Measurements from ENCODE around the gene SPTBN5.

SPTBN5 gene

DNA sequence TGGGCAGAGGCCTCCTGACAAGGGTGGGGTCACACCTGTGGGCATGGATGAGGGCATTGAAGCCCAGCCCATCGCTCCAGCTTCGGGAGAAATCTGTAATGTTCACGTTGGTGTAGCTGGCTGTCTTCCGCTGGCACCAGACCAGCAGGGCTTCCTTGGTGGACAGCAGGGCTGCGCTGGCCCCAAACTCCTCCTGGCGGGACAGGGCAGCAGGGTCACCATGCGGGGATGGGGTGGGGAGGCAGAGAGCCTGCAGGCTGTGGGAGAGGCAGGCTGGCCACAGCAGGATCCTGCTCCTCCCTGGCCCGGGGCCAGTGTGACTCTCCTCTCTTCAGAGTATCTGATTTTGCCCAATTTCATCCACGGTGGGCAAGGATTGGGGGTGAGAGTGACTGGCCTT lies 6.0 kb downstream of the SPTBN5 start:
- no peak for TF ChIP-seq ZFX (IDR thresholded peaks at IDR 0.05; ENCODE audit: borderline replicate concordance)
- TF ChIP-seq, protein P1, sequence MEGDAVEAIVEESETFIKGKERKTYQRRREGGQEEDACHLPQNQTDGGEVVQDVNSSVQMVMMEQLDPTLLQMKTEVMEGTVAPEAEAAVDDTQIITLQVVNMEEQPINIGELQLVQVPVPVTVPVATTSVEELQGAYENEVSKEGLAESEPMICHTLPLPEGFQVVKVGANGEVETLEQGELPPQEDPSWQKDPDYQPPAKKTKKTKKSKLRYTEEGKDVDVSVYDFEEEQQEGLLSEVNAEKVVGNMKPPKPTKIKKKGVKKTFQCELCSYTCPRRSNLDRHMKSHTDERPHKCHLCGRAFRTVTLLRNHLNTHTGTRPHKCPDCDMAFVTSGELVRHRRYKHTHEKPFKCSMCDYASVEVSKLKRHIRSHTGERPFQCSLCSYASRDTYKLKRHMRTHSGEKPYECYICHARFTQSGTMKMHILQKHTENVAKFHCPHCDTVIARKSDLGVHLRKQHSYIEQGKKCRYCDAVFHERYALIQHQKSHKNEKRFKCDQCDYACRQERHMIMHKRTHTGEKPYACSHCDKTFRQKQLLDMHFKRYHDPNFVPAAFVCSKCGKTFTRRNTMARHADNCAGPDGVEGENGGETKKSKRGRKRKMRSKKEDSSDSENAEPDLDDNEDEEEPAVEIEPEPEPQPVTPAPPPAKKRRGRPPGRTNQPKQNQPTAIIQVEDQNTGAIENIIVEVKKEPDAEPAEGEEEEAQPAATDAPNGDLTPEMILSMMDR (IDR thresholded peaks at IDR 0.05), result no peak
- H3K27ac ChIP-seq, result no peak overlapping the region

DNA sequence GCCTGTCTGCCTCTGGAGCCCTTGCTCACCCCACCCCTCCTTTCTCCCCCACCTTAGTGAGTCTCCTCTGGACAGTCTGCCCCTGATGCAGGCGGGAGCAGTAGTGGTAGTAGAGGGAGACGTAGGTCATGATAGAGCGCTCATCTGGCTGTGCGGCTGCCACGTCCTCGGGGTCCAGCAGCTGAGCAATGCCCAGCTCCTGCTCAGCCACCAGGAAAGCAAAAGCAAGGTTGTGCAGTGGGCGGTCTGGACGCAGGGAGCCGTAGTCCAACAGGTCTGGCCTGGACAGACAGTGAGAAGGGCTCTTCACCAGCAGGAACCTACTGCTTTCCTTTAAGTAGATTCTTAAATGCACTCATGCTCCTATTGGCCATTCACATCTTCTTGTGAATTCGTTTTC lies 6.7 kb downstream of the SPTBN5 start:
- TF ChIP-seq, protein P1 (IDR thresholded peaks at IDR 0.05), result no peak
- no peak for TF ChIP-seq ZFX (IDR thresholded peaks at IDR 0.05; ENCODE audit: borderline replicate concordance)
- no peak overlapping the region for H3K27ac ChIP-seq

DNA sequence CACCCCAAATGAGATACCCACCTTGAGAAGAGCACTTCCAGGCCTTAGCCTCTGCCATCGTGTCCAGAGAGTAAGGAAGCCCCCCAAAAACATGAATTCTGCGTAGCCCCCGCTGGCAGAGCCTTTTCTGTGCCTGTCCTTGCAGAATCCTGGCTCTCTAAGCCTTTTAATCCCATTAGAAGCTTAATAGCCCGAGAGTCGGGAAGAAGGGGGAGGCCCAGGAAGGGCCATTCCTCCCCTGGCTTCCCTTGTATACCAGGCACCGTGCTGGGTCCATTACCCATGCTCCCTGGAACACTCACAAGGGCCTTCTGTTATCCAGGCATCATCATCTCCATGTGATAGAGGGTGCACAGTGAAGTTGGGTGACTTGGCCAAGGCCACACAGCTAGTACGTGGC lies 7.1 kb downstream of the SPTBN5 start:
- H3K27ac ChIP-seq, result no peak overlapping the region
- no peak for TF ChIP-seq ZFX (IDR thresholded peaks at IDR 0.05; ENCODE audit: borderline replicate concordance)
- TF ChIP-seq, protein P1 (IDR thresholded peaks at IDR 0.05), result no peak

DNA sequence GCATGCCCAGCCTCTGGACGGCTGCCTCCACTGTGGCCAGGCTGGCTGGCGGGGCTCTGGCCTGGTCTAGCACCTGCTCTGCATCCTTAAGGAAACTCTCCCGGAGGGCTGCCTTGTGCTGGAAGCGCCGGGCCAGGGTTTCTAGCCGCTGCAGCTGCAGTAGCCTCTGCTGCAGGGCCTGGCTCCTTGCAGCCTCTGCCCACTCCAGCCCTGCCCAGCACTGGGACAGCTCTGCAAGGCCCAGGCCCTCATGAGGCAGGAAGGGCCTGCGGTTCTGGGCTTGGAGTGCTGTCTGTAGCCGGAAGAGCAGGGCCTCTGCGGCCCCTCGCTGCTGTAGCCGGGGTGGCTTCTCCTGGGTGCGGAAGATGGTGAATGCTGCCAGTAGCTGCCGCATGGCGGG lies 8.0 kb downstream of the SPTBN5 start:
- no peak overlapping the region for H3K27ac ChIP-seq
- TF ChIP-seq ZFX (IDR thresholded peaks at IDR 0.05; ENCODE audit: borderline replicate concordance), result no peak
- TF ChIP-seq, protein P1 (IDR thresholded peaks at IDR 0.05), result no peak

DNA sequence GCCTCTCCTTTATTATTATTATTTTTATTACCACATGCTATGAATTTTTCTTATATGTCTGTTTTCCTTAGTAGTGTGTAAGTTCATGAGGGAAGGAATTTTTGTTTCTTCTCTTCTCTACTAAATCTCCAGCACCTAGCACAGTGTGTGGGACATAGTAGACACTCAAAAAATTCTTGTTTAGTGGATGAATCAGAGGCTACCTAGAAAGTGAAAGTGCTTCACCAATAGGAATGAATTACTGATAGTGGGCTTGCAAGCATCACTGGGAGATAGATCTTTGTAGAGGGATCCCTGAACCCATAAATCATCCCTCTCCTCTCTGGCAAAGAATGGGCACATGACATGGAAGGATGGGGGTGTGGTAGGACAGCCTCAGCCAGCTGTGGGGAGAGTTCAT lies 8.5 kb downstream of the SPTBN5 start:
- TF ChIP-seq, protein P1 (IDR thresholded peaks at IDR 0.05), result no peak
- no peak for TF ChIP-seq ZFX (IDR thresholded peaks at IDR 0.05; ENCODE audit: borderline replicate concordance)
- no peak overlapping the region for H3K27ac ChIP-seq

DNA sequence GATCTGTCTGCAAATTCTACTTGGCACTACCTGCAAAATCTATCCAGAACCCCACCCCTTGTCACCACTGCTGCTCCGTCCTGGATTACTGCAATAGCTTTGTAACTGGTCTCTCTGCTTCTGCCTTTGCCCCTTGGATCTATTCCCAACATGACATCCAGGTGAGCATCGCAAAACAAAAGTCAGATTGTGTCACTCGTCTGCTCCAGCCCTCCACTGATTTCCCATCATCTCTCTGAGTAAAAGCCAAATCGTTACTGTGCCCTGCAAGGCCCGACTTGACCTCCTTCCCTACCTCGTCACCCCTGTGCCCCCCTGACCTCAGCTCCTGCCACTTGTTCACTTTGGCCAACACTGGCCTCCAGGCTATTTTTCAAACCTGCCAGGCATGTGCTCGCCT lies 9.4 kb downstream of the SPTBN5 start:
- TF ChIP-seq ZFX (IDR thresholded peaks at IDR 0.05; ENCODE audit: borderline replicate concordance), result no peak
- TF ChIP-seq, protein P1 (IDR thresholded peaks at IDR 0.05), result no peak

GRCh38 chr15:41883484-41883825 lies 10.4 kb downstream of the SPTBN5 start:
- no peak overlapping the region for H3K27ac ChIP-seq
- no peak for TF ChIP-seq ZFX (IDR thresholded peaks at IDR 0.05; ENCODE audit: borderline replicate concordance)
- TF ChIP-seq, protein P1 (IDR thresholded peaks at IDR 0.05), result no peak

More for the DNA sequence above, 9.4 kb downstream of the SPTBN5 start:
- H3K27ac ChIP-seq, result no peak overlapping the region
